Stimulated activated CD4-positive, alpha-beta T cell treated with anti-CD3 and anti-CD28 coated beads, Interleukin-1b, Interleukin-23, amount 100 ng/mL, for 24 hours (primary cell): Measurements from ENCODE around the gene SBSN.

Experiments
- DNase-seq, 4 experiments: peaks; one replicate each; pipeline ENCODE4 v3.0.0-alpha.2; 2020; ENCODE audit warnings: low read depth in 4 of 4, low spot score in 1 of 4

The SBSN gene, protein sequence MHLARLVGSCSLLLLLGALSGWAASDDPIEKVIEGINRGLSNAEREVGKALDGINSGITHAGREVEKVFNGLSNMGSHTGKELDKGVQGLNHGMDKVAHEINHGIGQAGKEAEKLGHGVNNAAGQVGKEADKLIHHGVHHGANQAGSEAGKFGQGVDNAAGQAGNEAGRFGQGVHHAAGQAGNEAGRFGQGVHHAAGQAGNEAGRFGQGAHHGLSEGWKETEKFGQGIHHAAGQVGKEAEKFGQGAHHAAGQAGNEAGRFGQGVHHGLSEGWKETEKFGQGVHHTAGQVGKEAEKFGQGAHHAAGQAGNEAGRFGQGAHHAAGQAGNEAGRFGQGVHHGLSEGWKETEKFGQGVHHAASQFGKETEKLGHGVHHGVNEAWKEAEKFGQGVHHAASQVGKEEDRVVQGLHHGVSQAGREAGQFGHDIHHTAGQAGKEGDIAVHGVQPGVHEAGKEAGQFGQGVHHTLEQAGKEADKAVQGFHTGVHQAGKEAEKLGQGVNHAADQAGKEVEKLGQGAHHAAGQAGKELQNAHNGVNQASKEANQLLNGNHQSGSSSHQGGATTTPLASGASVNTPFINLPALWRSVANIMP

DNA sequence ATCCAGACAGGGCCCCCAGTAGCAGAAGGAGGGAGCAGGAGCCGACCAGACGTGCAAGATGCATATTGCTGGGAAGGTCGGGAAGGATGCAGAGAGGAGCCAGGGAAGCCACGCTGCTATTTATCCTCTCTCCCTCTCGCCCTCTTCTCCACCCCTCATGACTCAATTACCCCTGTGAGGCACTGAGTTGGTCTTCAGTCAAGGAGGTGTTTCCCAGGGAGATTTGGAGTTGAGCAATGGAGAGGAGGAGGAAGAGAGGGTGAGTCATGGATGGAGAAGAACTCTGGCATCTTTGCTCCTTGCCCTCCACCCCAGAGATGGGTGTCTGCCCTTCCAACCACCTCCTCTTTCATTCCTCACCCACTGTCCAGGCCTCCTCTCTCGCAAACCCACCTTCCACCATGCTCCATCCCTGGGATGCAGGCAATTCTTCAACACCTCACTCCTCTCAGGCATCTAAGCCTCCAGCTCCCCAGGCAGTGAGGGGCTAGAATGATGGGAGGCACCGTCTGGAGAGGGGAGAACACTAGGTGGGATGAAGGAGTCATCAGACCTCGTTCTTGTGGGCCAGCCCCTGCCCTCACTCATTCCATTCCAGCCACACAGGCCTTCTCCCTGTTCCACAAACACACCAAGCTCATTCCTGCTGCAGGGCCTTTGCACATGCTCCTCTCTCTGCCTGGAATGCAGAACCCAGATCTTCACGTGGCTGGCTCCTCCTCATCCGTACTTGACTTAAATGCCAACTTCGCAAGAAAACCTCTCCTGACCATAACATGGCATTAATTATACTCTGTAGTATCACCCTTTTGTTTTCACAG lies at the start of gene SBSN:
TSS of gene SBSN (minus strand) at position 94 of the 821 bp plus-strand sequence. CDS start at position 64, 30 bp downstream.
- DNase-seq, result no peak

DNA sequence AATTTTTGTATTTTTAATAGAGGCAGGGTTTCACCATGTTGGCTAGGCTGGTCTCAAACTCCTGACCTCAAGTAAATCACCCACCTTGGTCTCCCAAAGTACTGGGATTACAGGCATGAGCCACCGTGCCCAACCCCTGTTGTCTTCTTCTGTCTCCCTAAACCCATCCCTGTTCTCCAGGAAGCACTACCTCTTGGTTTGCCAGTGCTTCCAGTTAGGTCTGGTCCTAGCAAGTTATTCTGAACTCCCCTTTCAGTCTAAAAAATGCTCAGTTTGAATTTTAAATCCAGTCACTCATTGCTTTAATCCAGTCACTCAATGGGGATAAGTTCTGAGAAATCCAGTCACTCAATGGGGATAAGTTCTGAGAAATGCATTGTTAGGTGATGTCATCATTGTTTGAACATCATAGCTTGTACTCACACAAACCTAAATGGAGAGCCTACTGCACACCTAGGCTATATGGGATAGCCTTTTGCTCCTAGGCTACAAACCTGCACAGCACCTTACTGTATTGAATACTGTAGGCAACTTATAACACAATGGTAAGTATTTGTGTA lies 43.4 kb upstream of the SBSN start:
- no peak for DNase-seq

DNA sequence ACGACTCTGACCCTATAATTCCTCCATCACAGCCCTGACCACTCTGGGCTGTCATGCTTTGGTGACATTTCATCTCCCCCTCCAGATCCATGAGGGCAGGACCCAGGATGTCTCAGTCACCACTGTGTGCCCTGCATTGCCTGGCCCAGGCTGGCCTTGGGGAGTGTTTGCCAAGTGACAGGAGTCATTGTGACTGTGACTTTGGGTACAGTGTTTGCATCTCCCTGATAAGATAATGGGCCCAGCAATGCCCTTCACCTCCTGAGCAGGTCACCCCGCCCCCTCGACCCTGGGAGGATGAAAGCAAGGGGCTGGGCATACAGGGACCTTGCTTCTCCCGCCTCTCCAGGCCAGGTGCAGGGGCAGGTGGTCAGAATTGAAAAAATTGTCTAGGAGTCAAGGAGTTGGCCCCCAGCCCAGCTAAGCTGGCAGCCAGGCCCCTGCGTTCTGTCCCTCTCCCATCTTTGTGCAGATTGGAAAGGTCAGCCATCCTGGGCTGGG lies 41.2 kb upstream of the SBSN start:
- no peak for DNase-seq

DNA sequence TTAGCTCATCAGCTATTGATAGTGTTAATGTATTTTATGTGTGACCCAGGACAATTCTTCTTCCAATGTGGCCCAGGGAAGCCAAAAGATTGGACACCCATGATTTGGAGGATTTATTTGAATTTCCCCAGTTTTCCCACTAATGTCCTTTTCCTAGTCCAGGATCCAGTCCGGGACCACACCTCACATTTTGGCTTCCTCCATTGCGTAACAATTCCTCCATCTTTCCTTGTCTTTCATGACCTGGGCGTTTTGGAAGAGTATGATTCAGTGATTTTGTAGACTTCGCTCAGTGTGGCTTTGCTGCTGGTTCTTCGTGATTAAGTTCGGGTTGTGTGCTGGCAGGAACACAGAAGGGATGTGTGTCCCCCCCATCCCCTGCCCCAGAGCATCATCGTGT lies 38.6 kb upstream of the SBSN start:
- no peak for DNase-seq

DNA sequence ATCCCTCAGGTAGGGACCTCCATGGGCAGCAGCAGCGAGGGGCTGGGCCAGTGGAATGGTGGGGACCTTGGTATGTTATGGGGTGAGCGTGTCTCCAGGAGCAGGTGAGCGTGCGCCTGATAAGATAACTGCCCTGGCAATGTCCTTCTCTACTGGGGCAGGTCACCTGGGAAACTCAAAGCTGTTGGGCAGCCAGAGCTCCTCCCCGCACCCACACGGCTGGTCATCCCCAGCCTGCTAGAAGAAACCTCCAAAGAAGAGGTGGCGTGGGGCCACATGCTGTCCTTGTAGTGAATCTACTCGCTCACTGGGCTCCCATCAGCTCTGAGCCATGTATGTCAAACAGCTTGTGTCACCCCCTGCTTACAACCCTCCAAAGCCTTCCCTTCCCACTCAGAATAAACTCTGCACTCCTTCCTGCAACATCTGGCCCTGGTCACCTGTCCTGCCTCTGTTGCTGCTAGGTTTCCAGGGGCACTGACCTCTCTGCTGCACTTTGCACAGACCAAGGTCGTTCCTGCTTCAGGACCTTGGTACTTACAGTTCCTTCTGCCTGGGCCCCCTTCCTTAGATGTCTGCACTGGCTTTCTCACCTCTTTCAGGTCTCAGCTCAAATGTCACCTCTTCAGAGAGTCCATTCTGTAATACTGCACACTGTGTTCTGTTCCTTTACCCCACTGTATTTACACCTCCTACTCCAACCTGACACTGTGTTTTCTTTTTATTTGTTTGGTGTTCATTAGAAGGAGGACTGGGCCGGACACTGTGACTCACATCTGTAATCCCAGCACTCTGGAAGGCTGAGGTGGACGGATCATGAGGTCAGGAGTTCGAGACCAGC lies 37.1 kb upstream of the SBSN start:
- no peak for DNase-seq

DNA sequence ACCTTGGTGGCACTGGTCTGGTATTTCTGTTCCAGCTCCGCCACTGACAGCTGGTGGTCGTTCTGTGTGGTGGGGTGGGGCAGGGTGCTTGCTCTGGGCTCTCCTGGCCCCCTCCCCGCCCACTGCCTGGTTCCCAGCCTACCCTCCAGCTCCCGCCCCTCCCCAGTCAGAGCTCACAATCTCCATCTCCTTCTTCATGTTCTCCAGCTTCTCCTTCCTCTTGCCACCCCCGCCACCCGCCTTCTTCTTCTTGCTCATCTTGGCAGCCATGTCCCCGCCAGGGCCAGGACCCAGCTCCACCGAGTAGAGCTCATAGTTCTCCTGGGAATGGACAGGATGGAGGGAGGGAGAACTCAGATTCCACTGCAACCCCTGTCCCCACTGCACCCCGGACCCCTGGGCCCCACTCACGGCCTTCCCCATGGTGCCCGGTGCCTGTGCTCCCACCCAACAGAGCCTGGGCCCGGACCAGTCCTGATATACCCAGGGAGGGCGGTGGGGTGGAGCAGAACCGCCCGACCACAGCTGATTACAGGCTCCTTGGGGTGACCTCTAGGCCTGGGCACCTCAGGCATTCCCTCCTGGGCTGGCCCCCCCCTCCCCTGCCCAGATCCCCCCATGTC lies 35.2 kb upstream of the SBSN start, which contains the start of gene ATP4A:
TSS of gene ATP4A (minus strand) at position 452 of the 623 bp plus-strand sequence. CDS start at position 423, 29 bp downstream.
- no peak for DNase-seq

DNA sequence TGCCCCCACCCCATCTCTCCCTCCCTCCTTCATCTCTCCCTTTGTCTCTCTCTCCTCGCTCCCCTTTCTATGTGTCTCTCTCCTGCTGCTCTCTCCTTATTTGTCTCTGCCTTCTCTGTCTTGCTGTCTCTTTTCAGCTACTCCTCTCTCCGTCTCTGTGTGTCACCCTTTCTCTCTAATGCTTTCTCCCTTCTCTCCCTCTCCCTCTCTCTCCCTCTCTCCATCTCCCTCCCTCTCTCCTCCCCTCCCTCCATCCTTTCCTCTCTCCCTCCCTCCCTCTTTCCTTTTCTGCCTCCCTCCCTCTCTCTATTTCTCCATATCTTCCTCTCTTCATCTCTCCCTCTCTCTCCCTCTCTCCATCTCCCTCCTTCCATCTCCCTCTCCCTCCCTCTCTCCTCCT lies 34.7 kb upstream of the SBSN start:
- DNase-seq, result no peak

DNA sequence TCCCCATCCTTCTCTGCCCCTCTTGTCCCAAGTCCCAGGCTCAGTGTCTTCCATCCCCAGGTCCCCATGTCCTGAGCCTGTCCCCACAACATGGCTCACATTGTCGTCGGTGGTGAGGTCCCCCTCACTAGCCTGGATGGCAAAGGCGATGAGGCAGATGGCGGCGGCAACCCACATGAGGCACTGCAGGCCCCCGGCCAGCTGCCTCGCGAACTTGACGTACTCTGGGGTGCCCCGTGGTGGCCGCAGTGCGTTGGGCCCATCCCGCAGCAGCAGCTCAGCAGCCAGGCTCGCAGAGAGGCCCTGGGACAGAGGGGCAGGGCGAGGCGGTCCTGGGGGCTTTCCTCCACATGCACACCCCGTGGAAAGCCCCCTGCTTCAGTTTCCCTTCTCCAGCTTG lies 34.2 kb upstream of the SBSN start:
- no peak for DNase-seq

DNA sequence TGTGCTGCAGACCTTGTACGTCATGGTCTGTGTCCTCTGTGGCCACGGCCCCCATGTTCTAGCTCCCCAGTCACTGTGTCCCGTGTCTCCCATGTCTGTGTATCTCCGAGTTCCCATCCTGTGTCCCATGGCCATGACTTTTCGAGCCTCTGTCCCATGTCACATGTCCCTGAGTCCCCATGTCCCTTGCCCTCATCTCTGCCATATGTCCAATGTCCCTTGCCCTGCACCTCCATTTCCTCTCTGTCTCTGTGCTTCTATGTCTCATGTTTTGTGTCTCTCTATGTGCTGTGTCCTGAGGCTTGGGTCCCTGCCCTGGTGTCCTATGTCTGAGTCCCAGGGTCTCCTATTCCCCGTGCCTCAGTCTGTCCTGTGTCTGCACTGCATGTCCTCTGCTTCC lies 33.3 kb upstream of the SBSN start:
- no peak for DNase-seq

DNA sequence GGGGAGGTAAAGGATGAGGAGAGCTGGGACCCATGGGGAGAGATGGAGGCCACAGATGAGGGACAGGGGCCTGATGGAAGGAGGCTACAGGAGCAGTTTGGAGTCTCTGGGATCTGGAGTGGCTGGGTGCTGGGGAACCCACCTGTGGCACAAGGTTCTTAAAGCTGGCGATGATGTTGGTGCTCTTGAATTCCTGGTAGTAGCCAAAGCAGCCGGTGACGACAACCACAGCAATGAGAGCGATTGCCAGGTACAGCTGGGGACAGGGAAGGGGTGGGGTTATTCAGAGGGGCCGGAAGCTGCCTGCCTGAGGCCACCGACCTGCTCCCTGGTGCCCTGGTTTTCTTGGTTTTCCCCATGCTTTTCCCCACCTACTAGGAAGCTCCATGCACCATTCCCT lies 32.6 kb upstream of the SBSN start:
- DNase-seq, result no peak

DNA sequence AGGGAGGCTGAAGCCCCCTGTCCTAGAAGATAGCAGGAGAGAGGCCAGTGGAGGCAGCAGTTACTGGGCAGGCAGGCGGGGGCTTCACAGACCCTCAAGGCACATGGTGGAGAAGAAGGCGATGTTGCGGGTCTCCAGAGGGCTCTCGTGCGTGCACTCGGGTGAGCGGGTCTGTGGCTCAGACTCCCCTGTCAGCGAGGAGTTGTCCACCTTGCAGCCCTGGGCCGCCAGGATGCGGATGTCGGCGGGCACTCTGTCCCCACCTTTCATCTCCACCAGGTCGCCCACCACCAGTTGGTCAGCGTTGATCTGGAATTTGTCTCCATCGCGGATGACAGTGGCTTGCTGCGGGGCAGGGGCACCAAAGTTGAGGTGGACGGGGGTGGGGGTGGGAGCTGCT lies 32.2 kb upstream of the SBSN start:
- no peak for DNase-seq

DNA sequence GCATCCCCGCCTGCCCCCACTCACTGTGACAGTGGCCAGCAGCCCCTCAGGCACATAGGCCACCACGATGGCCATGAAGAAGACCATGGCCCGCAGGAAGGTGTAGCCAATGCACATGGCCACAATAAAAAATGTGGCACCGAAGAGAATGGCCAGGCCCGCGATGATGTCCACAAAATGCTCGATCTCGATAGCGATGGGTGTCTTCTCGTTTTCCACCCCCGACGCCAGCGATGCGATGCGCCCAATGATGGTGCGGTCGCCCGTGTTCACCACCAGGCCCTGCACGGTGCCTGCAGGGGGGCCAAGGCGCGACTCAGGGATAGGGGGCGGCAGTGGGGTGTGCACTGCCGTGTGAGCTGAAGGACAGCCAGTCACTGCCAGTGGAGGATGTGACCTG lies 31.7 kb upstream of the SBSN start:
- DNase-seq, result no peak

DNA sequence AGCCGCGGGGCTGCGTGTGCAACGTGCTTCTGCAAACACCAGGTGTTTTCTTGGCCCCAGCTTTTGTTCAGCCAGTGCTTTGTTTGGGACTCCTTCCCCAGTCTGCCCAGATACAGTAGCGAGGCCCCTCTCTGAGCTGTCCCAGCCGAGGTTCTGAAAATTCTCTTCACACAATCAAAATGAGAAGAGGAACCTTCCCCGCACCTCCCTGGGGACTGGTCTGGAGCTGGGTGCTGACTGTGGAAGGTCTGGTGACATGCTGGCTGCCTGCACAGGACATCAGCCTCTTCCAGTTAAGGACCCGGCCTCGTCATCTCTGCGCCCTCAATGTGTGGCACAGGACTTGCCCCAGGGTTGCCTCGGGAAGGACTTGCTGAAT lies 31.2 kb upstream of the SBSN start:
- no peak for DNase-seq

DNA sequence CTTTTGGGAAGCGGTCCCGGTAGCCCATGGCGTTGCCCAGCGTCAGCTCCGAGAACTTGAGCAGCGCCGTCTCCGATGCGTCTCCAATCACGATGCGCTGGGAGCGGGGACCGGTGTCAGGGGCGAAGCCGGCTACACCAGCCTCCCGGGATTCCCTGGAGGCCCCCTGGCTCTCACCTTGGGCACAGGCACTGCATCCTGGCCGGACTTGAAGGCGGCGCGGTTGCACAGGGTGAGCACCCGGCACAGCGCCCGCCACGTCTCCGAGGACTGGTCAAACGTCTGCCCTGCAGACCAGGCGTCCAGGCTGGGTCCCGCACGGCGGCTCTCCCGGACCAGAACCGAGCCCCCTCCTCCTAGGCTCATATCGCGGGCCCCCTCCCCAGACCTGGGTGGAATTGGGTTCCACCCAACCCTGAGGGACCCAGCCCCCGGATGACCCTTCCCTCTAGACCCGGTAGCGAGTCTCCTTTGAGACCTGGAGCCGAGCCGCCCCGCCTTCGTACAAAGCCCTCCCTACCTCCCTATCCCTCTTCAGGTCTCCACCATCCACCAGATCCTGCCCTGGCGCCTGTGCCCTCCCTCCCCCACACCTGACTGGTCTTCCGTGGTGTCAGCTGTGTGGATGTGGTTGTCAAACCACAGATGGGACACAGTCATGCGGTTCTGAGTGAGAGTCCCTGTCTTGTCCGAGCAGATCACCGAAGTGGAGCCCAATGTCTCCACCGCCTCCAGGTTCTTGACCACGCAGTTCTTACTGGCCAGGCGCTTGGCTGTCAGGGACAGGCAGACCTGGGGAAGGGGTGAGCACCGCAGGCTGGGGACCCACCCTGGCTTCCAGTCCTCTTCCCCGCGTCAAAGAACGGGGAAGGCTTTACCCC lies 30.5 kb upstream of the SBSN start:
- no peak for DNase-seq

DNA sequence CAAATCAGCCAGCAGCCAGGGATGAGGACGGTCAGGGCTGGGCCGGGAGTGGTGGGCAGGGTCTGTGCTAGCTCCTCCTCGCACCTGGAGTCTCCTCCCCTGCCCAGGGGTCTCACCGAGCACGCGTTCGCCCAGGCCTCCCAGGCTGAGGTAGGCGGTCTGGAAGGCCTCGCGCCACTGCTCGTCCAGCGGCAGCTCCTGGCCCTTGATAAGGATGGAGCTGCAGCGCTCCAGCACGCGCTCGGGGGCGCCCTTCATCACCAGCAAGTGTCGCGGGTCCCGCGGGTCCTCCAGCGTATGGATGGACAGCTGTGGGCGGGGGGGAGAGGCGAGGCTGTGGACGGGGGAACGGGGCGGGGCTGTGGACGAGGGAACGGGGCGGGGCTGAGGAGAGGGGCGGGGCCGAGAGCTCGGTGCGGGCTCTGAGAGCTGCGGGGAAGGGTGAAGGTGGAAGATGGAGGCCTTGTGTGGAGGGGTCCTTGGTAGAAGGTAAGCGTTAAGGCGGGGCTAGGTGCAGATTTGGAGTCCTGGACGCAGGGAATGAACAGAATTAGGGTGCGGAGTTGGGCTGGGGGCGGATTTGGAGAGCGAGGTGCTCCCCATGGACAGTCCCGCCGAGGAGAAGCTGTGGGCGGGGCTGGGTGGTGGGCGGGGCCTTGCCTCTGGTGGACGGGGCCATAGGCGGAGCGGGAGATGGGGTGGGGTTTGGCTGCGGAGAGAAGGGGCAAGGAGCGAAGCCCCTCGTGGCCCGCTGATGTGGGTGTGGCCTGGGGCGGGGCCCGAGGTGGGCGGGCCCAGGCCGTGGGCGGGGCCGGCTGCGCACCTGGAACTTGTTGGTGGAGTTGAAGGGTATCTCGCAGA lies 29.7 kb upstream of the SBSN start:
- DNase-seq, result peak; percentile 23 to 60 (median 34)

DNA sequence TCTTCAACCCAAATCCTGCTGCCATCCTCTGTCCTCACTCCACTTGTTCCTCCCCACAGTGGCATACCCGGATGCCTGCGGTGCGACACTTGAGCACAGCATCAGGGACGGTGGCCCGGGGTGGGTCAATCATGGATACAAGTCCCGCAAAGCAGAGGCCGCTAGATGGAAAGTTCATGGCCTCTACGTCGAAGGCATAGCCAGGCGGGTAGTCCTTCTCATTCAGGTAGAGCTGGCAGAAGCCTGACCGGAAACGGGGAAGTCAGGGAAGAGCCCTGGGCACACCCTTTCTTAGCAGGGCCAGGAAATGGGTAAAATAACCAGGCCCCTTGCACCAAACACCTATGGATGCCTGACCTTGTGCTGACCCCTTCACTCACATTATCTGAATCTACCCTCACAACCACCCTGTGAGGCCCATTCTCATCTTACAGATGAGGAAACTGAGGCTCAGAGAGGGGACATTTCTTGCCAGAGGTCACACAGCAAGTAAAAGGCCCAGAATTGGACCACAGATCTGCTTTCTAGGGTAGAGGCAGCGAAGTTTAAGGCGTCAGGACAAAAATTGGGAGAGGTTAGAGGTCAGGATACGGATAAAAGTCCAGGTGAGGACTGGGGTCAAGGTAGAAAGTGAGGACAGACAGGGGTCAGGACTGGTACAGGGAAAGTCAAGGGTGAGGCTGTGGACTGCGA lies 28.9 kb upstream of the SBSN start:
- no peak for DNase-seq

DNA sequence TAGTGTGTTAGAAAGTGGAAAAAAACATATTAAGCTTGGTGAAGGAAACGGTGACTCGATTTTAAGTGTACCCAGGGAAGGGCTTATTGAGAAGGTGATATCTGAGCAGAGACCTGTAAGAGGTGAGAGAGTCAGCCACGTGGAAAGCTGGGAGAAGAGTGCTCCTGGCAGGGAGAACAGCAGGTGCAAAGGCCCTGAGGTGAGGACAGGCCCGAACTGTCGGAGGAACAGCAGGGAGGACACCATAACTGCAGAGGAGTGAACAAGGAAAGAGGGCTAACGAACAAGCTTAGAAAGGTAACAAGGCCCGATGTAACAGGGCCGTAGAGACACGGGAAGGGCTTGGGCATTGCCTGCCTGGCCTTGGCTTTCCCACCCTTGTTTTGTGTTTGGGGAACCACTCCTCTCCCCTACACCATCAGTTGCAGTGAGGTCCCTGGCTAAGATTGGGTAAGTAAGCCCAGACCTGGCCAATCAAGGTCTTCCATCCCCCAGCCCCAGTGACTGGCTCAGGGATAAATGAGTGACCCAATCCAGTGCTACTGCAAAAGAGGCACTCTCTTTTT lies 28.0 kb upstream of the SBSN start:
- no peak for DNase-seq
